K562 (cell line): ENCODE results near the gene PHLDA3. TPM values are rescaled to one million over a fixed set of nuclear protein-coding genes. Genes with fewer than 3 reads are reported as not detected.
A peak's percentile ranks its signal among the peaks of the same experiment; 100 is the strongest.

Experiments
- ATAC-seq: fragments of 200-7000 bp; cut with Tn5 transposase; 3 replicates; pipeline ENCODE4 v1.9.1; 2020; ENCODE audit warnings: moderate library complexity
- BruUV-seq: library from RNA; stranded (reverse); fragments of 400-500 nt; replicated peaks from 2 replicates; lab custom pipeline; 2021; lab: Mats Ljungman, UMichigan
- CTCF ChIA-PET: fragments of 300-600 bp; formaldehyde crosslinking; extraction: SDS; loops from one replicate; lab custom pipeline; 2021; ENCODE audit warnings: low intra/inter-chr PET ratio; lab: Yijun Ruan, JAX
- POLR2A ChIA-PET: fragments of 300-600, 350-650 bp; sonication (Branson Sonifier 250); formaldehyde crosslinking; extraction: SDS; loops from one replicate; lab custom pipeline; 2021; ENCODE audit warnings: antibody characterized with exemption, inconsistent platforms; lab: Yijun Ruan, JAX
- DNase-seq, 4 experiments: peaks; one replicate each; pipeline versions ENCODE4 v3.0.0 to v3.0.0-alpha.2; 2011 to 2018; ENCODE audit warnings: low spot score in 3 of 4, mixed read lengths in 3 of 4; ENCODE audit errors: extremely low read depth in 1 of 4
- FAIRE-seq: peaks from 2 replicates; lab custom pipeline; 2011; peaks lifted over from hg19 to GRCh38; lab: Jason Lieb, UNC
- H2AFZ ChIP-seq: 2 replicates; pipeline ENCODE4 v1.6.0; 2011; ENCODE audit warnings: low read depth, low read length, control low read depth, inconsistent platforms
- H3K27ac ChIP-seq: fragments of 200-600 bp; 3 replicates; pipeline ENCODE4 v1.8.0; 2011; ENCODE audit warnings: low read depth, mild to moderate bottlenecking, control low read depth, inconsistent platforms, low read length, moderate library complexity, mixed read lengths; ENCODE audit errors: extremely low read depth
- H3K27me3 ChIP-seq, 2 experiments: fragments of 300-600 bp in 1 of 2; 2 replicates in 1 of 2; 3 replicates in 1 of 2; pipeline versions ENCODE4 v1.6.0 to v1.8.0; 2011; ENCODE audit warnings: inconsistent platforms in 2 of 2, low read length in 2 of 2, mild to moderate bottlenecking in 1 of 2, mixed read lengths in 1 of 2, moderate library complexity in 1 of 2; ENCODE audit not compliant: control insufficient read depth in 2 of 2, insufficient read depth in 2 of 2
- H3K36me3 ChIP-seq: fragments of 300-600 bp; 3 replicates; pipeline ENCODE4 v1.8.0; 2011; ENCODE audit warnings: mild to moderate bottlenecking, low read length, inconsistent platforms; ENCODE audit not compliant: control insufficient read depth, insufficient read depth
- H3K4me1 ChIP-seq, 2 experiments: fragments of 200-600 bp in 1 of 2; replicated peaks in 1 of 2; 2 replicates in 1 of 2; 3 replicates in 1 of 2; pipeline versions ENCODE4 v1.5.1 to v1.8.0; 2011; ENCODE audit warnings: inconsistent platforms in 2 of 2, low read length in 2 of 2, mild to moderate bottlenecking in 1 of 2, mixed read lengths in 1 of 2, moderate library complexity in 1 of 2; ENCODE audit not compliant: control insufficient read depth in 2 of 2, insufficient read depth in 2 of 2
- H3K4me2 ChIP-seq: 2 replicates; pipeline ENCODE4 v1.6.1; 2011; ENCODE audit warnings: low read length, control low read depth, inconsistent platforms, mixed read lengths; ENCODE audit not compliant: insufficient read depth
- H3K4me3 ChIP-seq: fragments of 200-600 bp; sonication (generic), shearing (Covaris generic); 2 replicates; pipeline ENCODE4 v1.5.1; 2016; ENCODE audit warnings: control low read depth, inconsistent platforms
- H3K79me2 ChIP-seq: fragments of 200-600 bp; 3 replicates; pipeline ENCODE4 v1.8.0; 2011; ENCODE audit warnings: low read length, inconsistent platforms; ENCODE audit not compliant: control insufficient read depth, insufficient read depth
- H3K9ac ChIP-seq, 2 experiments: 2 replicates each; pipeline versions ENCODE4 v1.6.0 to v1.6.1; 2011; ENCODE audit warnings: low read depth in 2 of 2, low read length in 2 of 2, control low read depth in 1 of 2, inconsistent platforms in 1 of 2, mild to moderate bottlenecking in 1 of 2, mixed read lengths in 1 of 2; ENCODE audit not compliant: insufficient read depth in 1 of 2
- H3K9me1 ChIP-seq: one replicate; pipeline ENCODE4 v1.6.0; 2011; ENCODE audit warnings: inconsistent platforms, mild to moderate bottlenecking, low read length, moderate library complexity; ENCODE audit not compliant: control insufficient read depth, insufficient read depth
- H3K9me3 ChIP-seq: replicated peaks from 2 replicates; pipeline ENCODE4 v1.5.1; 2011; ENCODE audit warnings: low read depth, low read length, inconsistent platforms; ENCODE audit not compliant: control insufficient read depth, insufficient read depth
- H4K20me1 ChIP-seq: replicated peaks from 2 replicates; pipeline ENCODE4 v1.6.1; 2011; ENCODE audit warnings: low read length, inconsistent platforms, mixed read lengths; ENCODE audit not compliant: control insufficient read depth, insufficient read depth
- GATAD2A ChIP-seq: fragments of 450-650 bp; IDR thresholded peaks from 2 replicates; pipeline ENCODE4 v1.6.1; 2017
- HMGN3 ChIP-seq: IDR thresholded peaks from 2 replicates; pipeline ENCODE4 v1.6.1; 2011; ENCODE audit warnings: borderline replicate concordance, low read depth, mild to moderate bottlenecking, mixed read lengths, low read length; ENCODE audit not compliant: insufficient read length; ENCODE audit errors: extremely low read depth
- SIRT6 ChIP-seq: IDR thresholded peaks from one replicate; pipeline ENCODE4 v1.6.1; 2012; ENCODE audit warnings: low read depth, mild to moderate bottlenecking, control low read depth, inconsistent platforms, low read length, moderate library complexity
- WGBS: fragments of 100-300 bp; shearing (Covaris generic); methylation state at CpG from one replicate; pipeline ENCODE4 v1.1.6; 2016; ENCODE audit warnings: low coverage, mixed read lengths; ENCODE audit not compliant: insufficient coverage; ENCODE audit errors: missing lambda C conversion rate; 5-methylcytosine and 5-hydroxymethylcytosine counted together
- in situ Hi-C: fragments of 300-500 bp; cut with MboI; formaldehyde crosslinking; loops from 4 replicates; pipeline ENCODE4 v1.15.0; 2018; ENCODE audit warnings: inconsistent platforms, mixed read lengths
- intact Hi-C: fragments of 100-400 bp; cut with micrococcal nuclease; formaldehyde crosslinking; loops from 2 replicates; pipeline ENCODE4 v1.14.2; 2022
- polyA plus RNA-seq, 8 experiments: library from polyadenylated mRNA; depleted of rRNA in 4 of 8; stranded (reverse) in 5 of 8; unstranded in 3 of 8; fragments of >200 nt; fragmentation: Nextera tagmentation in 2 of 8; fragmentation: Illumina TruSeq in 1 of 8; extraction: Ambion mirVana in 2 of 8; extraction: Trizol in 1 of 8; gene quantifications; 2 replicates each; pipeline versions ENCODE4 v1.2.1 to v1.2.3, GENCODE V29; 2011 to 2014; ENCODE audit warnings: inconsistent platforms in 1 of 8, missing spikeins in 1 of 8
- total RNA-seq, 7 experiments: library from RNA; depleted of rRNA in 6 of 7; stranded (reverse); fragments of >200 nt in 6 of 7; fragmentation: Illumina TruSeq in 2 of 7; extraction: Trizol in 2 of 7; gene quantifications; 2 replicates each; pipeline versions ENCODE4 v1.2.1 to v1.2.3, GENCODE V29; 2011 to 2021; ENCODE audit warnings: low replicate concordance in 1 of 7
- TF ChIP-seq, protein P1 (sequence below): sonication (generic); formaldehyde crosslinking; IDR thresholded peaks from 2 replicates; pipeline ENCODE4 v1.8.0; 2022; ENCODE audit warnings: mild to moderate bottlenecking, low read depth, missing genetic modification reagents
- TF ChIP-seq, protein P2 (sequence below): sonication (generic); formaldehyde crosslinking; IDR thresholded peaks from 2 replicates; pipeline ENCODE4 v1.4.0; 2020; ENCODE audit warnings: mild to moderate bottlenecking, missing genetic modification reagents

Gene PHLDA3
- total and polyA plus RNA-seq, 9 of the 15 experiments (the other 6 are each of a cell fraction or from before 2014, with no cell fraction given): 0.11 to 0.27 TPM; not detected in 7

GRCh38 chr1:201511396-201511940, 42.5 kb upstream of the PHLDA3 start:
- intact Hi-C loops: no loop called here
- no peaks in the 10 kb centered on the region for H3K79me2 ChIP-seq
- no peak overlapping the region for H3K9ac ChIP-seq
- no peaks in the 10 kb centered on the region for H3K9me1 ChIP-seq
- H4K20me1 ChIP-seq: no peaks in the 10 kb centered on the region
- FAIRE-seq: no peak
- H3K4me2 ChIP-seq: no peak overlapping the region
- POLR2A ChIA-PET: interaction anchor here (0.6 to 2.2 kb wide), 4 partner anchors 9 to 59 kb away, joined by 3 to 14 read pairs (median 3); no protein-coding TSS in a partner anchor
- TF ChIP-seq SIRT6: no peak
- TF ChIP-seq GATAD2A: no peak
- peak; percentile 1 for TF ChIP-seq HMGN3
- TF ChIP-seq, protein P1, sequence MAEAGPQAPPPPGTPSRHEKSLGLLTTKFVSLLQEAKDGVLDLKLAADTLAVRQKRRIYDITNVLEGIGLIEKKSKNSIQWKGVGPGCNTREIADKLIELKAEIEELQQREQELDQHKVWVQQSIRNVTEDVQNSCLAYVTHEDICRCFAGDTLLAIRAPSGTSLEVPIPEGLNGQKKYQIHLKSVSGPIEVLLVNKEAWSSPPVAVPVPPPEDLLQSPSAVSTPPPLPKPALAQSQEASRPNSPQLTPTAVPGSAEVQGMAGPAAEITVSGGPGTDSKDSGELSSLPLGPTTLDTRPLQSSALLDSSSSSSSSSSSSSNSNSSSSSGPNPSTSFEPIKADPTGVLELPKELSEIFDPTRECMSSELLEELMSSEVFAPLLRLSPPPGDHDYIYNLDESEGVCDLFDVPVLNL (CRISPR knock-in tag): no peak
- TF ChIP-seq, protein P2, sequence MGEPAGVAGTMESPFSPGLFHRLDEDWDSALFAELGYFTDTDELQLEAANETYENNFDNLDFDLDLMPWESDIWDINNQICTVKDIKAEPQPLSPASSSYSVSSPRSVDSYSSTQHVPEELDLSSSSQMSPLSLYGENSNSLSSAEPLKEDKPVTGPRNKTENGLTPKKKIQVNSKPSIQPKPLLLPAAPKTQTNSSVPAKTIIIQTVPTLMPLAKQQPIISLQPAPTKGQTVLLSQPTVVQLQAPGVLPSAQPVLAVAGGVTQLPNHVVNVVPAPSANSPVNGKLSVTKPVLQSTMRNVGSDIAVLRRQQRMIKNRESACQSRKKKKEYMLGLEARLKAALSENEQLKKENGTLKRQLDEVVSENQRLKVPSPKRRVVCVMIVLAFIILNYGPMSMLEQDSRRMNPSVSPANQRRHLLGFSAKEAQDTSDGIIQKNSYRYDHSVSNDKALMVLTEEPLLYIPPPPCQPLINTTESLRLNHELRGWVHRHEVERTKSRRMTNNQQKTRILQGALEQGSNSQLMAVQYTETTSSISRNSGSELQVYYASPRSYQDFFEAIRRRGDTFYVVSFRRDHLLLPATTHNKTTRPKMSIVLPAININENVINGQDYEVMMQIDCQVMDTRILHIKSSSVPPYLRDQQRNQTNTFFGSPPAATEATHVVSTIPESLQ (CRISPR knock-in tag): no peak
- TF ChIP-seq, all 486 proteins: peak for 1
- Histone ChIP-seq H3K27ac (no peak overlapping the region), H3K4me1 (peaks cover 27 to 43% of the 10 kb centered on the region in 2 experiments), H2AFZ (no peak overlapping the region; the same call in 1 of the 2 replicates), H3K36me3 (no peaks in the 10 kb centered on the region), H3K9me3 (no peaks in the 10 kb centered on the region), H3K27me3 (no peaks in the 10 kb centered on the region), H3K4me3 (no peak overlapping the region)
- BruUV-seq: no TSS peak
- WGBS: 61% methylated on average over 6 of the region's 6 CpGs
- CTCF ChIA-PET: interaction anchor here (0.6 to 6.7 kb wide), 4 partner anchors 28 to 76 kb away, joined by 6 to 166 read pairs (median 37); no protein-coding TSS in a partner anchor
- ATAC-seq (no peak), DNase-seq (no peak)
- in situ Hi-C loops: loop anchor here (5.0 kb wide), 1 partner anchor 64 kb away; no protein-coding TSS in a partner anchor
